ENCODE measurements around the gene HPS3. TPM values are rescaled to one million over a fixed set of nuclear protein-coding genes. Genes with fewer than 3 reads are reported as not detected.
"Not testable (repeated sequence)": the region's sequence is repeated elsewhere in the genome, so short reads cannot be mapped to it uniquely, and the experiment has no call there.

The HPS3 gene
- total RNA-seq, 2 donors from 2014 or later = 15.8 to 19.5 TPM

DNA sequence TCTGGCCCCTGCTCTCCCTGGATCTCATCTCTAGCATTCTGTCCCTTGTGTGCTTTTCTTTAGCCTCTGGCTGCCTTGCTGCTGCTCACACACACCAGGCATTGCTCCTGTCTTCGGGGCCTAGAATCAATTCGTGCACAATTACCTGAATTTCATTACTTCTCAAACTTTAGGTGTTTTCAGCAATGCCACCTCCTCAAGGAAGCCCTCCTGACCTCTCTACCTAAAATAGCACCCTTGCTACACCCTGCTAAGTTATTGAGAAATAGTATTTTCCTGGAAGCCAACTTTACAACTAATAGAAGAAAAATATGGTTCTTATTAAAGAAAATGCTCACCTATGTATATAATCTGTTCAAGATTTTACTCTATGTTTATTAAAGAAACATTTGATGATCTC, 51.7 kb downstream of the HPS3 start:
- TF ChIP-seq, protein P1, sequence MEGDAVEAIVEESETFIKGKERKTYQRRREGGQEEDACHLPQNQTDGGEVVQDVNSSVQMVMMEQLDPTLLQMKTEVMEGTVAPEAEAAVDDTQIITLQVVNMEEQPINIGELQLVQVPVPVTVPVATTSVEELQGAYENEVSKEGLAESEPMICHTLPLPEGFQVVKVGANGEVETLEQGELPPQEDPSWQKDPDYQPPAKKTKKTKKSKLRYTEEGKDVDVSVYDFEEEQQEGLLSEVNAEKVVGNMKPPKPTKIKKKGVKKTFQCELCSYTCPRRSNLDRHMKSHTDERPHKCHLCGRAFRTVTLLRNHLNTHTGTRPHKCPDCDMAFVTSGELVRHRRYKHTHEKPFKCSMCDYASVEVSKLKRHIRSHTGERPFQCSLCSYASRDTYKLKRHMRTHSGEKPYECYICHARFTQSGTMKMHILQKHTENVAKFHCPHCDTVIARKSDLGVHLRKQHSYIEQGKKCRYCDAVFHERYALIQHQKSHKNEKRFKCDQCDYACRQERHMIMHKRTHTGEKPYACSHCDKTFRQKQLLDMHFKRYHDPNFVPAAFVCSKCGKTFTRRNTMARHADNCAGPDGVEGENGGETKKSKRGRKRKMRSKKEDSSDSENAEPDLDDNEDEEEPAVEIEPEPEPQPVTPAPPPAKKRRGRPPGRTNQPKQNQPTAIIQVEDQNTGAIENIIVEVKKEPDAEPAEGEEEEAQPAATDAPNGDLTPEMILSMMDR (IDR thresholded peaks at IDR 0.05) = no peak
- Histone ChIP-seq H3K36me3 (no peaks in the 10 kb centered on the region), H3K27ac (no peak overlapping the region), H3K4me1 (no peaks in the 10 kb centered on the region), H3K9me3 (no peaks in the 10 kb centered on the region), H3K4me3 (no peak overlapping the region), H3K9ac (ENCODE audit: low read depth in 2 of 2, low read length in 2 of 2) (no peak overlapping the region), H3K27me3 (no peaks in the 10 kb centered on the region)
- DNase-seq = no peak
- intact Hi-C loops (cut with DNase I) = no loop called here

DNA sequence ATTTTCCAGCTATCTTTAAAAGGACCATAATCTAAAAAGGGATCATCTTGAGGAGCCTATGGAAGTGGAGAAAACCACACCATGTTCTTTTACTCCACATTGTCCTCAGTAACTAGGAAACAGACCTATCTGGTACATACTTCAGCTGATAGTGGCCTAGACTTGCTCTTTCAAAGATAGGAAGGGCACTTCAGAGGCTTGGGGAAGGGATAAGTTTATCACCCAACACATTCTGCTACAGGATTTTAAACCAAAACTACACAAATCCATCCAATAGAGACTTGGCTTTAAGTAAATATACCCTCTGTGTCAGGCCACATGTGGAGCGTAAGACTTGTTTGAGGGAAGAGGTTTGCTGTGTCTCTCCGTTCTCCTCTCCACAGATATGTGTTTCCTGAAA, 56.8 kb downstream of the HPS3 start:
- H3K9me3 ChIP-seq = no peaks in the 10 kb centered on the region
- H3K27ac ChIP-seq = no peak overlapping the region
- intact Hi-C loops (cut with DNase I) = no loop called here
- H3K4me3 ChIP-seq = no peak overlapping the region
- H3K36me3 ChIP-seq = no peaks in the 10 kb centered on the region
- no peak overlapping the region for H3K9ac ChIP-seq (ENCODE audit: low read depth in 2 of 2, low read length in 2 of 2)
- no peaks in the 10 kb centered on the region for H3K4me1 ChIP-seq
- TF ChIP-seq, protein P1 (IDR thresholded peaks at IDR 0.05) = no peak
- no peaks in the 10 kb centered on the region for H3K27me3 ChIP-seq
- no peak for DNase-seq

DNA sequence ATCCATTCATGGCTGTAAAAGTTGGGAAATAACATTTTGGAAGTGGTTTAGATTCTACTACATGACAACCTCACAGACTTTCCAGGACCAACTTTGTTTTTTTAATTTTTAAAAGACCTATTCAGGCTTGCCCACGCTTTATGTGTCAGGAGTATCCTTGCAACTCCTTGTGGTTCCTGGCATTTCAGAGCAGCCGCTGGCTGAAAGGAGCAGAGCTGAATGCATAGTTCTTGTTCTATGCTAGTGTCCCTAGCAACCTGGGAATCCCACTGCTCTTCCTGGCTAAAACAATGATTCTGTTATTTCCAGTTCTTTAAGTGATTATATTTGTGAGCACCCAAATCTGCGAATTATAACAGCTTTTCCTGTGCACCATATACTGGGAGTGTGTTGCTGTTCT, 57.3 kb downstream of the HPS3 start:
- H3K9me3 ChIP-seq = no peaks in the 10 kb centered on the region
- no peak overlapping the region for H3K27ac ChIP-seq
- H3K36me3 ChIP-seq = no peaks in the 10 kb centered on the region
- DNase-seq = no peak
- no peaks in the 10 kb centered on the region for H3K4me1 ChIP-seq
- no peaks in the 10 kb centered on the region for H3K27me3 ChIP-seq
- TF ChIP-seq, protein P1 (IDR thresholded peaks at IDR 0.05) = no peak
- H3K4me3 ChIP-seq = no peak overlapping the region
- intact Hi-C loops (cut with DNase I) = no loop called here
- no peak overlapping the region for H3K9ac ChIP-seq (ENCODE audit: low read depth in 2 of 2, low read length in 2 of 2)

DNA sequence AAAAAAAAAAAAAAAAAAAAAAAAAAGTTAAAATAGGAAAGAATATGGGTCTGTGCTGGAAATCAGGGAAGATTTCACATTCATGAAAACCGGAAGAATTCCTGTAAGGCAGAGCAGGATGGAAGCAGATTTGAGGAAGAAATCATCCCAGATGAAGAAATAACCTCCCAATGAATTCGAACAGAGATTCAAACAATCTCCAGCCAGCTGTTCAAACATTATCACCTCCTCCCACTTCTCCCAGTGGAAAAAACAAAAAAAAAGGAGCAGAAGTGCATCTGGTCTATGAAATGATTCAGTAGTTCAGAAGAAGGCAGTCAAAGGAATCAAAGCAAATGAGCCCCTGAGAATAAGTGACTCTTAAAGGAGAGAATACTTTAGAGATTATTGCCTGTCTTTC, 59.1 kb downstream of the HPS3 start:
- no peaks in the 10 kb centered on the region for H3K4me1 ChIP-seq
- intact Hi-C loops (cut with DNase I) = no loop called here

DNA sequence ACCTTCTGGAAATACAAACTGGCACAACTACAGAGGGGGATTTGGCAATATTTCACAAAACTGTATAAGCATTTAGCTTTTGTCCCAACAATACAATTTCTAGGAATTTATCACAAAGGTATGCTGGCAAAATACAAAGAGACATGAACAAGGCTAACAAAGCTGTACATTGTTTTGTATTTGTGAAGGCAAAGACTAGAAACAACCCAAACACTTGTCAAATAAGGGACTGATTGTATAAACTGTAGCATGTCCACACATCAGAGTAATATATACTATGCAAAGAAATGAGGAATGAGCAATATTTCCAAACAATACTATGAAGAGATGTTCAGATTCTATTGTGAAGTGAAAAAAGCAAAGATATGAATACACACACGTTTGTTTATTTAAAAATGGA, 65.8 kb downstream of the HPS3 start:
- H3K36me3 ChIP-seq = no peaks in the 10 kb centered on the region
- no peak overlapping the region for H3K4me3 ChIP-seq
- no peak for DNase-seq
- no peaks in the 10 kb centered on the region for H3K9me3 ChIP-seq
- intact Hi-C loops (cut with DNase I) = no loop called here
- H3K9ac ChIP-seq (ENCODE audit: low read depth in 2 of 2, low read length in 2 of 2) = no peak overlapping the region
- no peaks in the 10 kb centered on the region for H3K27me3 ChIP-seq
- TF ChIP-seq, protein P1 (IDR thresholded peaks at IDR 0.05) = no peak
- H3K27ac ChIP-seq = no peak overlapping the region
- no peaks in the 10 kb centered on the region for H3K4me1 ChIP-seq

More for the DNA sequence above, 59.1 kb downstream of the HPS3 start:
- Histone ChIP-seq H3K9me3 (no peaks in the 10 kb centered on the region), H3K4me3 (no peak overlapping the region), H3K9ac (ENCODE audit: low read depth in 2 of 2, low read length in 2 of 2) (no peak overlapping the region), H3K27me3 (no peaks in the 10 kb centered on the region), H3K36me3 (no peaks in the 10 kb centered on the region), H3K27ac (no peak overlapping the region)
- no peak for DNase-seq
- TF ChIP-seq, protein P1 (IDR thresholded peaks at IDR 0.05) = no peak

DNA sequence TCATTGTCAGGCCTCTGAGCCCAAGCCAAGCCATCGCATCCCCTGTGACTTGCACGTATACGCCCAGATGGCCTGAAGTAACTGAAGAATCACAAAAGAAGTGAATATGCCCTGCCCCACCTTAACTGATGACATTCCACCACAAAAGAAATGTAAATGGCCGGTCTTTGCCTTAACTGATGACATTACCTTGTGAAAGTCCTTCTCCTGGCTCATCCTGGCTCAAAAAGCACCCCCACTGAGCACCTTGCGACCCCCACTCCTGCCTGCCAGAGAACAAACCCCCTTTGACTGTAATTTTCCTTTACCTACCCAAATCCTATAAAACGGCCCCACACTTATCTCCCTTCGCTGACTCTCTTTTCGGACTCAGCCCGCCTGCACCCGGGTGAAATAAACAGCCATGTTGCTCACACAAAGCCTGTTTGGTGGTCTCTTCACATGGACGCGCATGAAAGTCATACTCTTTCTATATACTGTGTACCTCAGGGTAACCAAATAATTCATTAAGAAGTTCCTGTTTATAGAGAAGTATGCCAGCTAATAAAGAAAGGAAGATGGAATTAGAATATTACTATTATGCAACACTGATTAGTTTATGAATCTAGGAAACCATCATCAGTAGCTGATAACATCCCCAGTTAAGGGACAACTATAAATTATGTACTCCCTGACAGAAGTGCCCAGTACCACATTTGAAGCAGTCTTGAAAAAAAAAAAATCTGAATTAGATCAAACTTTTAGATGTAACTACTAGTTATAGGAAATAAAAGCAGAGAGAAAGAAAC, 67.6 kb downstream of the HPS3 start:
- H3K27me3 ChIP-seq; H3K9me3 ChIP-seq; DNase-seq; H3K27ac ChIP-seq; H3K4me3 ChIP-seq; H3K9ac ChIP-seq (ENCODE audit: low read depth in 2 of 2, low read length in 2 of 2); H3K4me1 ChIP-seq; intact Hi-C loops (cut with DNase I); H3K36me3 ChIP-seq: not testable (repeated sequence)
